Stimulated activated CD4-positive, alpha-beta T cell treated with anti-CD3 and anti-CD28 coated beads, Interleukin-12 subunit alpha, Interleukin-12 subunit beta, amount 100 ng/mL, for 24 hours (primary cell): ENCODE results near the gene TOX3.

Source experiments
- DNase-seq, 2 experiments: peaks; one replicate each; pipeline ENCODE4 v3.0.0-alpha.2; 2020; ENCODE audit warnings: low read depth in 2 of 2

TOX3 gene

GRCh38 chr16:52537516-52537915 is 9.4 kb downstream of the TOX3 start:
- no peak for DNase-seq

- no peak for DNase-seq
These were observed 11.9 kb downstream of the TOX3 start for GRCh38 chr16:52535076-52535475.

- DNase-seq: no peak
These were observed 13.6 kb downstream of the TOX3 start for GRCh38 chr16:52533296-52533695.

- no peak for DNase-seq
These were observed 14.6 kb downstream of the TOX3 start for GRCh38 chr16:52532384-52532783.

- no peak for DNase-seq
These were observed 17.7 kb downstream of the TOX3 start for GRCh38 chr16:52529226-52529625.

- DNase-seq: no peak
These were observed 18.4 kb downstream of the TOX3 start for GRCh38 chr16:52528393-52529065.

GRCh38 chr16:52526830-52527229 is 20.1 kb downstream of the TOX3 start:
- DNase-seq: no peak

- DNase-seq: no peak
These were observed 20.7 kb downstream of the TOX3 start for GRCh38 chr16:52526116-52526828.

- DNase-seq: no peak
These were observed 25.4 kb downstream of the TOX3 start for GRCh38 chr16:52521570-52521969.

GRCh38 chr16:52518884-52519283 is 28.1 kb downstream of the TOX3 start:
- DNase-seq: no peak

- no peak for DNase-seq
These were observed 31.8 kb downstream of the TOX3 start for GRCh38 chr16:52515068-52515671.

- DNase-seq: no peak
These were observed 34.5 kb downstream of the TOX3 start for GRCh38 chr16:52512297-52512987.

GRCh38 chr16:52501746-52502145 is 45.2 kb downstream of the TOX3 start:
- no peak for DNase-seq

GRCh38 chr16:52500963-52501362 is 46.0 kb downstream of the TOX3 start:
- DNase-seq: no peak

- no peak for DNase-seq
These were observed 47.9 kb downstream of the TOX3 start for GRCh38 chr16:52499060-52499440.

GRCh38 chr16:52498328-52499059 is 48.4 kb downstream of the TOX3 start:
- no peak for DNase-seq

- DNase-seq: no peak
These were observed 49.7 kb downstream of the TOX3 start for GRCh38 chr16:52497067-52497816.

GRCh38 chr16:52496051-52496876 is 50.7 kb downstream of the TOX3 start:
- no peak for DNase-seq

GRCh38 chr16:52494621-52495020 is 52.3 kb downstream of the TOX3 start:
- DNase-seq: no peak

GRCh38 chr16:52494145-52494544 is 52.8 kb downstream of the TOX3 start:
- DNase-seq: no peak
